OCI-LY1 (cell line): ENCODE data around the gene TMEM266.

Experiments used
- EZH2 ChIP-seq: fragments of 200-600 bp; sonication (generic), shearing (Covaris generic); IDR thresholded peaks from 2 replicates; pipeline ENCODE4 v1.8.0; 2017; ENCODE audit warnings: borderline replicate concordance, mixed run types, mild to moderate bottlenecking, antibody characterized with exemption, low read length, moderate library complexity, mixed read lengths
- TF ChIP-seq, protein P1 (sequence below): fragments of 200-600 bp; sonication (generic), shearing (Covaris generic); IDR thresholded peaks from 2 replicates; pipeline ENCODE4 v1.5.1; 2017; ENCODE audit warnings: mild to moderate bottlenecking, antibody characterized with exemption, low read length, moderate library complexity, mixed read lengths

DNA sequence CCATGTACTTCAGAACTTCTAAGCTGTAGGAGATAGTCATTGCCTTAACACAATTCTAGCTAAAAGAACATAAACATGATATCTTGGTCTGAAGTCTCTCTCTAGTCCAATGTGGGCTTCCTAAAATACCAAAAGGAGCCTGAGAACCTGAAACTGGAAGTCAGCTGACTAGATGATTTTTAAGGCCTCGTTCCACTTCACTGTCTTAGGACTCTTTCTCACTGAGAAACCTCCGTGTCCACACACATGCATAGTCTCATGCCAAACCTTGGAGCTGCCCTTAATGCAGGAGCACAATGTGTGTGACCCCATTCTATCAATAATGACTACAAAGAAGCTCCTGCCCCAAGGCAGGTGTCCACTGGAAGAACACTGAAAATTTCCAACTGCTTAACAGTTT is 163.7 kb downstream of the TMEM266 start:
- no peak for TF ChIP-seq EZH2
- TF ChIP-seq, protein P1, sequence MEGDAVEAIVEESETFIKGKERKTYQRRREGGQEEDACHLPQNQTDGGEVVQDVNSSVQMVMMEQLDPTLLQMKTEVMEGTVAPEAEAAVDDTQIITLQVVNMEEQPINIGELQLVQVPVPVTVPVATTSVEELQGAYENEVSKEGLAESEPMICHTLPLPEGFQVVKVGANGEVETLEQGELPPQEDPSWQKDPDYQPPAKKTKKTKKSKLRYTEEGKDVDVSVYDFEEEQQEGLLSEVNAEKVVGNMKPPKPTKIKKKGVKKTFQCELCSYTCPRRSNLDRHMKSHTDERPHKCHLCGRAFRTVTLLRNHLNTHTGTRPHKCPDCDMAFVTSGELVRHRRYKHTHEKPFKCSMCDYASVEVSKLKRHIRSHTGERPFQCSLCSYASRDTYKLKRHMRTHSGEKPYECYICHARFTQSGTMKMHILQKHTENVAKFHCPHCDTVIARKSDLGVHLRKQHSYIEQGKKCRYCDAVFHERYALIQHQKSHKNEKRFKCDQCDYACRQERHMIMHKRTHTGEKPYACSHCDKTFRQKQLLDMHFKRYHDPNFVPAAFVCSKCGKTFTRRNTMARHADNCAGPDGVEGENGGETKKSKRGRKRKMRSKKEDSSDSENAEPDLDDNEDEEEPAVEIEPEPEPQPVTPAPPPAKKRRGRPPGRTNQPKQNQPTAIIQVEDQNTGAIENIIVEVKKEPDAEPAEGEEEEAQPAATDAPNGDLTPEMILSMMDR, result no peak
